ENCODE data around the gene SPIC. TPM values are rescaled to one million over a fixed set of nuclear protein-coding genes. Genes with fewer than 3 reads are reported as not detected.

The SPIC gene
- total RNA-seq, 1 donor from 2014 or later = not detected

GRCh38 chr12:101527682-101528081, 52.5 kb downstream of the SPIC start:
- Mint-ChIP-seq H3K36me3 (ENCODE audit: insufficient read depth) (no peaks in the 10 kb centered on the region), H3K27ac (no peak overlapping the region), H3K27me3 (no peaks in the 10 kb centered on the region), H3K4me3 (ENCODE audit: low read depth) (no peak overlapping the region), H3K4me1 (ENCODE audit: low read depth) (no peaks in the 10 kb centered on the region), H3K9me3 (ENCODE audit: low read depth) (no peaks in the 10 kb centered on the region)
- no peak for TF ChIP-seq CTCF (IDR thresholded peaks at IDR 0.05; ENCODE audit: unreplicated experiment)
- no peak for DNase-seq (ENCODE audit: low spot score, unreplicated experiment)

GRCh38 chr12:101536069-101536674, 61.0 kb downstream of the SPIC start:
- Mint-ChIP-seq H3K9me3 (ENCODE audit: low read depth) (no peaks in the 10 kb centered on the region), H3K27me3 (no peaks in the 10 kb centered on the region), H3K4me1 (ENCODE audit: low read depth) (no peaks in the 10 kb centered on the region), H3K36me3 (ENCODE audit: insufficient read depth) (no peaks in the 10 kb centered on the region), H3K4me3 (ENCODE audit: low read depth) (no peak overlapping the region), H3K27ac (no peak overlapping the region)
- TF ChIP-seq CTCF (IDR thresholded peaks at IDR 0.05; ENCODE audit: unreplicated experiment) = no peak
- DNase-seq (ENCODE audit: low spot score, unreplicated experiment) = no peak

Other genes starting within 250 kb of the SPIC start
- gene UTP20, start 195.2 kb upstream of the SPIC start, total RNA-seq = 16.3 and 20.3 TPM in 2 replicates
- gene ARL1, start 67.6 kb upstream of the SPIC start, total RNA-seq = 68.8 and 74.9 TPM in 2 replicates
- 0.16 TPM in 1 of 2 replicates, not detected in the other for gene MYBPC1, start 119.6 kb downstream of the SPIC start, total RNA-seq
- 15.2 and 18.0 TPM in 2 replicates for gene CHPT1, start 222.3 kb downstream of the SPIC start, total RNA-seq